ENCODE data around the gene SGPL1. TPM values are rescaled to one million over a fixed set of nuclear protein-coding genes. Genes with fewer than 3 reads are reported as not detected.

The SGPL1 gene
- polyA plus RNA-seq, 1 experiment, result 16.6 TPM

- no peak for TF ChIP-seq CTCF (IDR thresholded peaks at IDR 0.05; ENCODE audit: insufficient read depth, low read depth, low read length)
- Histone ChIP-seq H3K4me3 (ENCODE audit: low read depth, low read length) (no peak overlapping the region), H3K36me3 (ENCODE audit: control insufficient read depth, insufficient read depth, low read length) (no peaks in the 10 kb centered on the region), H3K27me3 (ENCODE audit: control insufficient read depth, insufficient read depth, low read length) (peaks cover 11% of the 10 kb centered on the region)
- POLR2A ChIA-PET, result no interaction called here
- CTCF ChIA-PET, result no interaction called here
- DNase-seq (ENCODE audit: low read depth), result no peak
Measured at GRCh38 chr10:70799124-70799523, 16.6 kb upstream of the SGPL1 start.

- TF ChIP-seq CTCF (IDR thresholded peaks at IDR 0.05; ENCODE audit: insufficient read depth, low read depth, low read length), result no peak
- DNase-seq (ENCODE audit: low read depth), result no peak
- CTCF ChIA-PET, result no interaction called here
- peaks cover 7% of the 10 kb centered on the region for H3K27me3 ChIP-seq (ENCODE audit: control insufficient read depth, insufficient read depth, low read length)
- POLR2A ChIA-PET, result no interaction called here
- no peak overlapping the region for H3K4me3 ChIP-seq (ENCODE audit: low read depth, low read length)
- no peaks in the 10 kb centered on the region for H3K36me3 ChIP-seq (ENCODE audit: control insufficient read depth, insufficient read depth, low read length)
Measured at GRCh38 chr10:70801854-70802253, 13.9 kb upstream of the SGPL1 start.

GRCh38 chr10:70803775-70804420 is 11.8 kb upstream of the SGPL1 start:
- Histone ChIP-seq H3K27me3 (ENCODE audit: control insufficient read depth, insufficient read depth, low read length) (peaks cover 5% of the 10 kb centered on the region; the same call in 1 of the 2 replicates), H3K4me3 (ENCODE audit: low read depth, low read length) (no peak overlapping the region), H3K36me3 (ENCODE audit: control insufficient read depth, insufficient read depth, low read length) (no peaks in the 10 kb centered on the region)
- ChIA-PET CTCF (interaction anchor here (1.0 to 1.2 kb wide), 2 partner anchors 10 to 13 kb away, joined by 3 to 4 read pairs; no protein-coding TSS in a partner anchor), POLR2A (interaction anchor here (0.6 kb wide), 1 partner anchor 965 kb away, joined by 3 read pairs; no protein-coding TSS in a partner anchor)
- no peak for DNase-seq (ENCODE audit: low read depth)
- TF ChIP-seq CTCF (IDR thresholded peaks at IDR 0.05; ENCODE audit: insufficient read depth, low read depth, low read length), result no peak

DNA sequence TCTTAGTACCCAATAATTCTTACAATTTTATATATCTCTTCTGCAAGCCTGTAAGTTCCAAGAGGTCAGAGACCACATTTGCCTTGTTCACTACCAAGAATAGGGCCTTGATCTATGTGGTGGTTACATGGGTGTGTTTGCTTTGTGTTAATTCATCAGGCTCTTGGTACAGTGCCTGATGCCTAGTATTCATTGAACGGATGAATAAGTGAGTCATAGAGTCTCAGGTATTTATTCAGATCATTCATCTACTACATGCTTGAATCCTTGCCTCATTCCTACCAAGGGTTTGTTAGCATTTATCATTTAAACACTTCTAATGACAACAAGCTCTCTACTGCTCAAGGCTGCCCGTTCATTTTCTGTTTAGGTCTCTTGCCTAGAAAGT is 11.3 kb upstream of the SGPL1 start:
- Histone ChIP-seq H3K27me3 (ENCODE audit: control insufficient read depth, insufficient read depth, low read length) (peaks cover 5% of the 10 kb centered on the region; the same call in 1 of the 2 replicates), H3K4me3 (ENCODE audit: low read depth, low read length) (no peak overlapping the region), H3K36me3 (ENCODE audit: control insufficient read depth, insufficient read depth, low read length) (no peaks in the 10 kb centered on the region)
- no peak for TF ChIP-seq CTCF (IDR thresholded peaks at IDR 0.05; ENCODE audit: insufficient read depth, low read depth, low read length)
- ChIA-PET CTCF (interaction anchor here (1.0 to 1.3 kb wide), 3 partner anchors 9 to 12 kb away, joined by 3 to 4 read pairs (median 3); no protein-coding TSS in a partner anchor), POLR2A (no interaction called here)
- DNase-seq (ENCODE audit: low read depth), result no peak

GRCh38 chr10:70805619-70806215 is 10.0 kb upstream of the SGPL1 start:
- ChIA-PET POLR2A (interaction anchor here (1.0 kb wide), 1 partner anchor 12 kb away, joined by 4 read pairs; no protein-coding TSS in a partner anchor), CTCF (interaction anchor here (0.8 to 2.8 kb wide), 3 partner anchors 8 to 257 kb away, joined by 3 to 15 read pairs (median 3); partner anchors contain the start of gene SGPL1)
- Histone ChIP-seq H3K27me3 (ENCODE audit: control insufficient read depth, insufficient read depth, low read length) (peaks cover 5% of the 10 kb centered on the region; the same call in 1 of the 2 replicates), H3K4me3 (ENCODE audit: low read depth, low read length) (no peak overlapping the region), H3K36me3 (ENCODE audit: control insufficient read depth, insufficient read depth, low read length) (no peaks in the 10 kb centered on the region)
- no peak for TF ChIP-seq CTCF (IDR thresholded peaks at IDR 0.05; ENCODE audit: insufficient read depth, low read depth, low read length)
- no peak for DNase-seq (ENCODE audit: low read depth)

All from BJ (cell line).